HepG2 (cell line): ENCODE results near the gene RASSF4. TPM values are rescaled to one million over a fixed set of nuclear protein-coding genes. Genes with fewer than 3 reads are reported as not detected.
A peak's percentile ranks its signal among the peaks of the same experiment; 100 is the strongest.

Source experiments
- FOXP1 ChIP-seq, 2 experiments: fragments of 450-650 bp in 1 of 2; IDR thresholded peaks; 2 replicates each; pipeline ENCODE4 v1.6.1; 2017 to 2018; ENCODE audit warnings: antibody characterized with exemption in 1 of 2
- GPN1 ChIP-seq: sonication (generic); formaldehyde crosslinking; IDR thresholded peaks from 2 replicates; pipeline ENCODE4 v1.5.1; 2020; ENCODE audit warnings: missing genetic modification reagents, borderline replicate concordance
- HOXA3 ChIP-seq: sonication (generic); formaldehyde crosslinking; IDR thresholded peaks from 2 replicates; pipeline ENCODE4 v1.5.0; 2020; ENCODE audit warnings: missing genetic modification reagents
- JARID2 ChIP-seq: sonication (generic); formaldehyde crosslinking; IDR thresholded peaks from 2 replicates; pipeline ENCODE4 v1.8.1; 2023; ENCODE audit warnings: missing genetic modification reagents, inconsistent platforms; ENCODE audit not compliant: insufficient replicate concordance
- NAIF1 ChIP-seq: sonication (generic); formaldehyde crosslinking; IDR thresholded peaks from 2 replicates; pipeline ENCODE4 v1.5.0; 2020; ENCODE audit warnings: mild to moderate bottlenecking, missing genetic modification reagents, borderline replicate concordance
- NFYC ChIP-seq: IDR thresholded peaks from 2 replicates; pipeline ENCODE4 v1.6.1; 2016; ENCODE audit warnings: missing genetic modification reagents, missing compliant biosample characterization
- NONO ChIP-seq, 2 experiments: fragments of 450-650 bp in 1 of 2; sonication (generic) in 1 of 2; formaldehyde crosslinking in 1 of 2; IDR thresholded peaks in 1 of 2; conservative IDR thresholded peaks in 1 of 2; 2 replicates each; pipeline versions ENCODE4 v1.6.1 to v1.8.0; 2017 to 2022; ENCODE audit warnings: mild to moderate bottlenecking in 1 of 2, missing genetic modification reagents in 1 of 2, moderate library complexity in 1 of 2
- PHF20 ChIP-seq: sonication (generic); formaldehyde crosslinking; IDR thresholded peaks from 2 replicates; pipeline ENCODE4 v1.5.0; 2020; ENCODE audit warnings: mild to moderate bottlenecking, missing genetic modification reagents
- THAP8 ChIP-seq: sonication (generic); formaldehyde crosslinking; IDR thresholded peaks from 2 replicates; pipeline ENCODE4 v1.5.1; 2020; ENCODE audit warnings: missing genetic modification reagents, mild to moderate bottlenecking, borderline replicate concordance
- ZNF142 ChIP-seq: sonication (generic); formaldehyde crosslinking; IDR thresholded peaks from 2 replicates; pipeline ENCODE4 v1.4.0; 2020; ENCODE audit warnings: missing genetic modification reagents
- ZNF235 ChIP-seq: sonication (generic); formaldehyde crosslinking; IDR thresholded peaks from 2 replicates; pipeline ENCODE4 v1.8.1; 2023; ENCODE audit warnings: mild to moderate bottlenecking, missing genetic modification reagents, borderline replicate concordance
- ZNF333 ChIP-seq: sonication (generic); formaldehyde crosslinking; IDR thresholded peaks from 2 replicates; pipeline ENCODE4 v1.4.0; 2020; ENCODE audit warnings: mild to moderate bottlenecking, missing genetic modification reagents, borderline replicate concordance
- ZNF33A ChIP-seq: sonication (generic); formaldehyde crosslinking; IDR thresholded peaks from 2 replicates; pipeline ENCODE4 v1.5.1; 2020; ENCODE audit warnings: missing genetic modification reagents, mild to moderate bottlenecking, moderate library complexity, borderline replicate concordance
- ZNF441 ChIP-seq: sonication (generic); formaldehyde crosslinking; IDR thresholded peaks from 2 replicates; pipeline ENCODE4 v1.7.0; 2021; ENCODE audit warnings: missing genetic modification reagents, borderline replicate concordance
- ZNF569 ChIP-seq: sonication (generic); formaldehyde crosslinking; IDR thresholded peaks from 2 replicates; pipeline ENCODE4 v1.5.0; 2020; ENCODE audit warnings: mild to moderate bottlenecking, missing genetic modification reagents, moderate library complexity, borderline replicate concordance
- ZNF616 ChIP-seq: sonication (generic); formaldehyde crosslinking; IDR thresholded peaks from 2 replicates; pipeline ENCODE4 v1.5.0; 2020; ENCODE audit warnings: low read depth, mild to moderate bottlenecking, missing genetic modification reagents
- ZSCAN31 ChIP-seq: sonication (generic); formaldehyde crosslinking; IDR thresholded peaks from 2 replicates; pipeline ENCODE4 v1.5.0; 2020; ENCODE audit warnings: low read depth, mild to moderate bottlenecking, missing genetic modification reagents
- polyA plus RNA-seq, 8 experiments: library from polyadenylated mRNA; depleted of rRNA in 3 of 8; stranded (reverse) in 7 of 8; unstranded in 1 of 8; fragments of >200 nt; fragmentation: Illumina TruSeq in 4 of 8; extraction: Trizol in 4 of 8; gene quantifications; 2 replicates each; pipeline versions ENCODE4 v1.2.1 to v1.2.3, GENCODE V29; 2011 to 2016; ENCODE audit warnings: low read depth in 4 of 8, missing spikeins in 1 of 8, mixed read lengths in 1 of 8; ENCODE audit not compliant: insufficient read depth in 1 of 8
- total RNA-seq, 5 experiments: library from RNA; depleted of rRNA; stranded (reverse); fragments of >200 nt; fragmentation: Illumina TruSeq; extraction: Trizol; gene quantifications; 2 replicates each; pipeline ENCODE4 v1.2.3, GENCODE V29; 2016; ENCODE audit warnings: low read depth in 1 of 5
- TF ChIP-seq, protein P1 (sequence below): sonication (generic); formaldehyde crosslinking; IDR thresholded peaks from 2 replicates; pipeline ENCODE4 v1.5.0; 2020; ENCODE audit warnings: mild to moderate bottlenecking, missing genetic modification reagents
- TF ChIP-seq, protein P2 (sequence below): sonication (generic); formaldehyde crosslinking; IDR thresholded peaks from 2 replicates; pipeline ENCODE4 v1.4.0; 2020; ENCODE audit warnings: missing genetic modification reagents, borderline replicate concordance

Gene RASSF4
- total and polyA plus RNA-seq, 2 of the 13 experiments (the other 11 are each of a cell fraction or from before 2014, with no cell fraction given) = 34.0 to 51.7 TPM

- TF ChIP-seq PHF20 (CRISPR knock-in tag) (no peak), ZSCAN31 (CRISPR knock-in tag) (peak; percentile 95), ZNF33A (CRISPR knock-in tag) (no peak), ZNF333 (CRISPR knock-in tag) (no peak), ZNF235 (CRISPR knock-in tag) (no peak), NFYC (peak; percentile 52; the same call in 1 of the 2 replicates), JARID2 (CRISPR knock-in tag) (peak; percentile 95), ZNF142 (CRISPR knock-in tag) (peak; percentile 55; the same call in 1 of the 2 replicates), ZNF569 (CRISPR knock-in tag) (no peak), THAP8 (CRISPR knock-in tag) (no peak), NONO (IDR thresholded peaks at IDR 0.05) (no peak), NONO (CRISPR knock-in tag; conservative IDR thresholded peaks at IDR 0.05) (0 out of 2 replicates have a peak, but pooled peaks have one; percentile 30), ZNF616 (CRISPR knock-in tag) (no peak), FOXP1 (IDR thresholded peaks at IDR 0.05) (no peak), FOXP1 (CRISPR knock-in tag; IDR thresholded peaks at IDR 0.05) (peak; percentile 91), HOXA3 (CRISPR knock-in tag) (peak; percentile 47; the same call in 1 of the 2 replicates), ZNF441 (CRISPR knock-in tag) (no peak; the same call in 1 of the 2 replicates), NAIF1 (CRISPR knock-in tag) (peak; percentile 87), GPN1 (CRISPR knock-in tag) (0 out of 2 replicates have a peak, but pooled peaks have one; percentile 49)
- TF ChIP-seq, protein P1, sequence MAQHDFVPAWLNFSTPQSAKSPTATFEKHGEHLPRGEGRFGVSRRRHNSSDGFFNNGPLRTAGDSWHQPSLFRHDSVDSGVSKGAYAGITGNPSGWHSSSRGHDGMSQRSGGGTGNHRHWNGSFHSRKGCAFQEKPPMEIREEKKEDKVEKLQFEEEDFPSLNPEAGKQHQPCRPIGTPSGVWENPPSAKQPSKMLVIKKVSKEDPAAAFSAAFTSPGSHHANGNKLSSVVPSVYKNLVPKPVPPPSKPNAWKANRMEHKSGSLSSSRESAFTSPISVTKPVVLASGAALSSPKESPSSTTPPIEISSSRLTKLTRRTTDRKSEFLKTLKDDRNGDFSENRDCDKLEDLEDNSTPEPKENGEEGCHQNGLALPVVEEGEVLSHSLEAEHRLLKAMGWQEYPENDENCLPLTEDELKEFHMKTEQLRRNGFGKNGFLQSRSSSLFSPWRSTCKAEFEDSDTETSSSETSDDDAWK (CRISPR knock-in tag) = no peak
- TF ChIP-seq, protein P2, sequence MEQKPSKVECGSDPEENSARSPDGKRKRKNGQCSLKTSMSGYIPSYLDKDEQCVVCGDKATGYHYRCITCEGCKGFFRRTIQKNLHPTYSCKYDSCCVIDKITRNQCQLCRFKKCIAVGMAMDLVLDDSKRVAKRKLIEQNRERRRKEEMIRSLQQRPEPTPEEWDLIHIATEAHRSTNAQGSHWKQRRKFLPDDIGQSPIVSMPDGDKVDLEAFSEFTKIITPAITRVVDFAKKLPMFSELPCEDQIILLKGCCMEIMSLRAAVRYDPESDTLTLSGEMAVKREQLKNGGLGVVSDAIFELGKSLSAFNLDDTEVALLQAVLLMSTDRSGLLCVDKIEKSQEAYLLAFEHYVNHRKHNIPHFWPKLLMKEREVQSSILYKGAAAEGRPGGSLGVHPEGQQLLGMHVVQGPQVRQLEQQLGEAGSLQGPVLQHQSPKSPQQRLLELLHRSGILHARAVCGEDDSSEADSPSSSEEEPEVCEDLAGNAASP (CRISPR knock-in tag) = peak; percentile 96
These were observed 19.1 kb downstream of the RASSF4 start, which contains the start of gene DEPP1 (continued) for GRCh38 chr10:44978570-44979280.
